Upper lobe of left lung (tissue), 6 donors: ENCODE results near the gene IFITM5. TPM values are rescaled to one million over a fixed set of nuclear protein-coding genes. Genes with fewer than 3 reads are reported as not detected.
"Not testable (repeated sequence)": the region's sequence is repeated elsewhere in the genome, so short reads cannot be mapped to it uniquely, and the experiment has no call there.

Source experiments
- ATAC-seq, 2 donors: fragments of 200-7000 bp; cut with Tn5 transposase; one replicate each; pipeline ENCODE4 v1.9.1; 2022; ENCODE audit warnings: mild to moderate bottlenecking in 2 of 2, moderate library complexity in 2 of 2; ENCODE audit not compliant: low FRiP score in 2 of 2
- DNase-seq, 2 donors: peaks; one replicate each; pipeline ENCODE4 v3.0.0-alpha.2; 2019 to 2020
- H3K27ac ChIP-seq, 4 donors: fragments of 200-600 bp; sonication (generic); one replicate each; pipeline ENCODE4 v1.5.1; 2016 to 2019
- H3K27me3 ChIP-seq, 4 donors: fragments of 200-600 bp; sonication (generic); one replicate each; pipeline ENCODE4 v1.5.1; 2017 to 2019
- H3K36me3 ChIP-seq, 4 donors: fragments of 200-600 bp; sonication (generic); one replicate each; pipeline ENCODE4 v1.5.1; 2016 to 2019
- H3K4me1 ChIP-seq, 4 donors: fragments of 200-600 bp; sonication (generic); one replicate each; pipeline ENCODE4 v1.5.1; 2018 to 2019
- H3K4me3 ChIP-seq, 4 donors: fragments of 200-600 bp; sonication (generic); one replicate each; pipeline ENCODE4 v1.5.1; 2017 to 2019; ENCODE audit warnings: mild to moderate bottlenecking in 2 of 4, moderate library complexity in 1 of 4
- H3K9me3 ChIP-seq, 4 donors: fragments of 200-600 bp; sonication (generic); one replicate each; pipeline ENCODE4 v1.5.1; 2018 to 2019
- EP300 ChIP-seq, 4 donors: sonication (generic); formaldehyde crosslinking; IDR thresholded peaks; one replicate each; pipeline ENCODE4 v1.5.1; 2017; ENCODE audit warnings: antibody characterized with exemption in 4 of 4, control low read depth in 2 of 4
- POLR2A ChIP-seq, 4 donors: fragments of 450-650 bp; IDR thresholded peaks; one replicate each; pipeline ENCODE4 v1.5.1; 2016 to 2017; ENCODE audit warnings: antibody characterized with exemption in 4 of 4, mild to moderate bottlenecking in 2 of 4
- POLR2AphosphoS5 ChIP-seq, 2 donors: sonication (generic); formaldehyde crosslinking; IDR thresholded peaks; one replicate each; pipeline ENCODE4 v1.5.1; 2017; ENCODE audit warnings: antibody characterized with exemption in 2 of 2
- WGBS, 2 donors: methylation state at CpG; one replicate each; pipeline ENCODE4 v1.1.5; 2017 to 2018; 5-methylcytosine and 5-hydroxymethylcytosine counted together
- total RNA-seq, 6 donors: library from RNA; depleted of rRNA in 4 of 6; stranded (reverse); fragments of >200 nt in 4 of 6; gene quantifications; one replicate each; pipeline versions ENCODE4 v1.1.0 to v1.2.1, GENCODE V29; 2016 to 2021
- TF ChIP-seq, protein P1 (sequence below), 6 experiments: fragments of 450-650 bp in 4 of 6; fragments of 200-600 bp in 2 of 6; sonication (generic) in 2 of 6; IDR thresholded peaks; one replicate each; pipeline ENCODE4 v1.5.1; 2016 to 2019; ENCODE audit warnings: antibody characterized with exemption in 6 of 6
- donor health status: DM: no; HTN: no; CAD: no; lungs with moderate emphysema.
- donor health status: DM: no; HTN: yes; CAD: no; lungs with severe emphysema.

The IFITM5 gene
- total RNA-seq, 6 donors from 2014 or later: not detected

- TF ChIP-seq, protein P1, sequence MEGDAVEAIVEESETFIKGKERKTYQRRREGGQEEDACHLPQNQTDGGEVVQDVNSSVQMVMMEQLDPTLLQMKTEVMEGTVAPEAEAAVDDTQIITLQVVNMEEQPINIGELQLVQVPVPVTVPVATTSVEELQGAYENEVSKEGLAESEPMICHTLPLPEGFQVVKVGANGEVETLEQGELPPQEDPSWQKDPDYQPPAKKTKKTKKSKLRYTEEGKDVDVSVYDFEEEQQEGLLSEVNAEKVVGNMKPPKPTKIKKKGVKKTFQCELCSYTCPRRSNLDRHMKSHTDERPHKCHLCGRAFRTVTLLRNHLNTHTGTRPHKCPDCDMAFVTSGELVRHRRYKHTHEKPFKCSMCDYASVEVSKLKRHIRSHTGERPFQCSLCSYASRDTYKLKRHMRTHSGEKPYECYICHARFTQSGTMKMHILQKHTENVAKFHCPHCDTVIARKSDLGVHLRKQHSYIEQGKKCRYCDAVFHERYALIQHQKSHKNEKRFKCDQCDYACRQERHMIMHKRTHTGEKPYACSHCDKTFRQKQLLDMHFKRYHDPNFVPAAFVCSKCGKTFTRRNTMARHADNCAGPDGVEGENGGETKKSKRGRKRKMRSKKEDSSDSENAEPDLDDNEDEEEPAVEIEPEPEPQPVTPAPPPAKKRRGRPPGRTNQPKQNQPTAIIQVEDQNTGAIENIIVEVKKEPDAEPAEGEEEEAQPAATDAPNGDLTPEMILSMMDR (IDR thresholded peaks at IDR 0.05): no peak
- TF ChIP-seq EP300 (IDR thresholded peaks at IDR 0.05) (no peak), POLR2AphosphoS5 (IDR thresholded peaks at IDR 0.05) (no peak), POLR2A (IDR thresholded peaks at IDR 0.05) (no peak)
- H3K27me3 ChIP-seq: no peaks in the 10 kb centered on the region
- WGBS, 2 donors: 95 to 96% methylated on average over 3 of the region's 3 CpGs
- peak overlapping the region; percentile 87 to 95 (median 91) for H3K27ac ChIP-seq
- DNase-seq: no peak
- no peaks in the 10 kb centered on the region for H3K9me3 ChIP-seq
- no peak for ATAC-seq
- peak overlapping the region in 1 of 4 donors; percentile 27 for H3K4me3 ChIP-seq
- no peaks in the 10 kb centered on the region for H3K36me3 ChIP-seq
- peaks cover 27 to 45% (median 34%) of the 10 kb centered on the region in 4 donors for H3K4me1 ChIP-seq
Measured at GRCh38 chr11:327581-327923, 28.2 kb upstream of the IFITM5 start.

DNA sequence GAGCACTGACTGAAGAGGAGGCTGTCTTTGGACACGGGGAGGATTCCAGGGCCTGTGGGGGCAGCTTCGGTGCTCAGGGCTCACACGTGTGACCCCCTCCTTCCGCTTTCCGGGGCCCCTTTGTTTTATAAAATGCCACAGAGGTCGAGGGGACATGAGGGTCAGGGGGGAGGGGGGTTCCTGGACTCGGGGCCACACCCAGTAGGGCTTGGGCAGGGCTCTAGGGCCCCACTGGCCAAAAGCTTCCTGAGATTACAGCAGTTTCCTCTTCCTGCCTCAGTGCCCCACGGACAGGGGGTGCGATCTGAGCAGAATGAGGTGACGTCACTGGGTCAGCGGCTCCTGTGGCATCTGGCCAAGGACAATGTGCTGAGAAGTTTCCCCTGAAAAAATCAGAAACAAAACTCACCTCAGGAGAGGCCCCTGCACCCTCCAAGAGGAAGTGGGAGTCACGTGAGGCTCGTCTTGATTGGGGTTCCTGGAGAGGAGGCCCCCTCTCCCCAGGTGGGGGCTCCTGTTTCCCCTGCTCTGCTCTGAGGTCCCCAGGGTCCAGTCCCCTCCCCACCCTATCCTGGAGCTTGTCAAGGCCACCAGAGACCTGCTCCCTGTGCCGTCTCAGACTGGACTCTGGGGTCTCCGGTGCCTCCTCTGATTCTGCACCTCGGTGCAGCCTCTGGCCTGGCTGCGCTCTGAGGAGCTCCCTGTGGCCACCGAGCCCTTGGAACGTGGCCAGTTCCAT lies 27.7 kb upstream of the IFITM5 start:
- TF ChIP-seq, protein P1 (IDR thresholded peaks at IDR 0.05): no peak
- TF ChIP-seq POLR2AphosphoS5 (IDR thresholded peaks at IDR 0.05) (peak; percentile 79 to 88), POLR2A (IDR thresholded peaks at IDR 0.05) (peak in 2 of 4 donors; percentile 22 to 47), EP300 (IDR thresholded peaks at IDR 0.05) (peak in 2 of 4 donors; percentile 74 to 85)
- Histone ChIP-seq H3K9me3 (no peaks in the 10 kb centered on the region), H3K27me3 (no peaks in the 10 kb centered on the region), H3K27ac (peak overlapping the region; percentile 87 to 95 (median 91)), H3K4me3 (peak overlapping the region in 1 of 4 donors; percentile 27), H3K36me3 (no peaks in the 10 kb centered on the region), H3K4me1 (peaks cover 27 to 45% (median 34%) of the 10 kb centered on the region in 4 donors)
- peak; percentile 86 to 87 for ATAC-seq
- peak in 1 of 2 donors; percentile 89 for DNase-seq
- 12 to 21% methylated on average over 17 to 18 of the region's 19 CpGs for WGBS, 2 donors

DNA sequence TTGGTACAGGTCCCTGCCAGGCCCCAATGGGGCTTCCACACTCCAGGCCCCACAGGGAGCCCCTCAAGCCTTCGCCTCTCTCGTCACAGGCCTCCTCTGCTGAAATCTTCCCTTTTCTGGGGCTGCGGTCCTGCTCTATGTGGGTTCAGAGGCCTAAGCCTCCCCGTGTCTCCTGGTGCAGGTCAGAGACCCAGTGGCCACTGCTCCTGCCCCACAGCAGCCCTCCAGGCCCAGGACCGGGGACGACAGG lies 27.2 kb upstream of the IFITM5 start:
- TF ChIP-seq EP300 (IDR thresholded peaks at IDR 0.05) (no peak), POLR2A (IDR thresholded peaks at IDR 0.05) (no peak), POLR2AphosphoS5 (IDR thresholded peaks at IDR 0.05) (no peak)
- TF ChIP-seq, protein P1 (IDR thresholded peaks at IDR 0.05): no peak
- Histone ChIP-seq H3K36me3 (no peaks in the 10 kb centered on the region), H3K4me1 (peaks cover 27 to 45% (median 34%) of the 10 kb centered on the region in 4 donors), H3K9me3 (no peaks in the 10 kb centered on the region), H3K4me3 (no peak overlapping the region), H3K27ac (peak overlapping the region; percentile 87 to 95 (median 91)), H3K27me3 (no peaks in the 10 kb centered on the region)
- WGBS, 2 donors: 50 to 63% methylated on average over 6 of the region's 6 CpGs
- peak in 1 of 2 donors; percentile 68 for DNase-seq
- ATAC-seq: peak in 1 of 2 donors; percentile 61

GRCh38 chr11:325796-326591 lies 26.7 kb upstream of the IFITM5 start:
- H3K27ac ChIP-seq: peak overlapping the region; percentile 87 to 95 (median 91)
- peaks cover 29 to 45% (median 34%) of the 10 kb centered on the region in 4 donors for H3K4me1 ChIP-seq
- DNase-seq: no peak
- H3K36me3 ChIP-seq: no peaks in the 10 kb centered on the region
- no peak for ATAC-seq
- TF ChIP-seq POLR2A (IDR thresholded peaks at IDR 0.05) (no peak), EP300 (IDR thresholded peaks at IDR 0.05) (no peak), POLR2AphosphoS5 (IDR thresholded peaks at IDR 0.05) (no peak)
- TF ChIP-seq, protein P1 (IDR thresholded peaks at IDR 0.05): no peak
- H3K4me3 ChIP-seq: no peak overlapping the region
- H3K27me3 ChIP-seq: no peaks in the 10 kb centered on the region
- no peaks in the 10 kb centered on the region for H3K9me3 ChIP-seq
- 83 to 87% methylated on average over 30 of the region's 30 CpGs for WGBS, 2 donors

GRCh38 chr11:324593-325517 lies 25.5 kb upstream of the IFITM5 start:
- WGBS, 2 donors: 52 to 60% methylated on average over 26 to 28 of the region's 34 CpGs
- H3K9me3 ChIP-seq, H3K4me3 ChIP-seq, H3K27me3 ChIP-seq, ATAC-seq, H3K36me3 ChIP-seq, DNase-seq: not testable (repeated sequence)
- Histone ChIP-seq H3K4me1 (peaks cover 30 to 45% (median 35%) of the 10 kb centered on the region in 4 donors), H3K27ac (peak overlapping the region; percentile 1 to 95 (median 91))
